SJCRH30 (cell line): ENCODE measurements around the gene OCA2. TPM values are rescaled to one million over a fixed set of nuclear protein-coding genes. Genes with fewer than 3 reads are reported as not detected.

Experiments
- DNase-seq, 2 experiments: peaks; one replicate each; pipeline ENCODE4 v3.0.0-alpha.2; 2015 to 2020
- H3K27ac ChIP-seq: fragments of 250-450 bp; sonication (Bioruptor Pico); 2 replicates; pipeline ENCODE4 v1.5.1; 2020; ENCODE audit warnings: mild to moderate bottlenecking, moderate library complexity
- H3K27me3 ChIP-seq: fragments of 250-450 bp; sonication (Bioruptor Pico); 2 replicates; pipeline ENCODE4 v1.5.1; 2020; ENCODE audit warnings: mild to moderate bottlenecking, moderate library complexity
- H3K36me3 ChIP-seq: fragments of 250-450 bp; sonication (Bioruptor Pico); 2 replicates; pipeline ENCODE4 v1.5.1; 2020; ENCODE audit warnings: mild to moderate bottlenecking, moderate library complexity
- H3K4me1 ChIP-seq: fragments of 250-450 bp; sonication (Bioruptor Pico); 2 replicates; pipeline ENCODE4 v1.5.1; 2020; ENCODE audit warnings: mild to moderate bottlenecking, moderate library complexity
- H3K4me3 ChIP-seq: fragments of 250-450 bp; sonication (Bioruptor Pico); 2 replicates; pipeline ENCODE4 v1.5.1; 2020; ENCODE audit warnings: mild to moderate bottlenecking, moderate library complexity
- H3K9me3 ChIP-seq: fragments of 250-450 bp; sonication (Bioruptor Pico); replicated peaks from 2 replicates; pipeline ENCODE4 v1.5.1; 2020; ENCODE audit warnings: mild to moderate bottlenecking, moderate library complexity
- total RNA-seq: library from RNA; depleted of rRNA; stranded (reverse); fragments of >200 nt; shearing (Covaris generic); gene quantifications from 2 replicates; pipeline ENCODE4 v1.2.3, GENCODE V29; 2014

The OCA2 gene
- total RNA-seq, 1 experiment from 2014 or later, result not detected

DNA sequence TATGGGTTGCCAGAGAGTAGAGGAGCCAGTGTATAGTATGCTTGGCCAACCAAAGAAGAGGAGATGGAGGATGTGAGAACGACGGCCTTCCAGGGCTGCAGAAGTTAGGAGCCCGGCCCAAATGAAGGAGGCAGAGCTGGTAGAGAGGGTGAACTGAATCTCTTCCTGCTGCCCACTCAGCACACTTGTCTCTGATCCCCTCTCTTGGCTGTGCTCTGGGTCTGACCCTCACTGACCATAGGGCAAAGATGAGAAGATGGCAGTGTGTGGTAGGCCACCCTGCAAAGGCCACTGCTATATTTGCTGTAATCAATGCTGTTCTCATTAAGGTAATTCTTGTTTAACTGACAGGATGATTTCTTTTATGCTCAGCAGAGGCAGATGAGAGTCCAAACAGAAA lies 256.0 kb downstream of the OCA2 start:
- Histone ChIP-seq H3K27ac (no peak overlapping the region), H3K36me3 (no peaks in the 10 kb centered on the region), H3K9me3 (no peaks in the 10 kb centered on the region), H3K4me1 (no peaks in the 10 kb centered on the region), H3K27me3 (no peaks in the 10 kb centered on the region), H3K4me3 (no peak overlapping the region)
- DNase-seq, result no peak

DNA sequence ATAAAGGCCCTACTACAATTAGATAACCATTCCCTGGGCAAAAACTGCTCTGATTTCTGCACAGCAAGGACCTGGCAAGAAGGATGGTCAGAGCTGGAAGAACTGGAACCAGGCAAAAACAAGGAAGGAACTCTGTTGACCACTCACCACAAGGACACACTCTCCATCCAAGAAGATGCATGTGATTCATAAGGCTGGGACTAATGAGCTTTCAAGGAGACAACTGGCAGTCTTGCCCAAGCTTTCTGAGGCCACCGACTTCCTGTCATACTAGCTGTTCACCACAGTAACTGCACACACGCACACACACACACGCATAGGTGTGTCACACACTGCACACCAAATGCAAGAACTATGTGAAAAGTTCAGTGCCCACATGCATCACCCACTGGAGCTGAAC lies 256.6 kb downstream of the OCA2 start:
- Histone ChIP-seq H3K36me3 (no peaks in the 10 kb centered on the region), H3K27ac (no peak overlapping the region), H3K4me3 (no peak overlapping the region), H3K9me3 (no peaks in the 10 kb centered on the region), H3K27me3 (no peaks in the 10 kb centered on the region), H3K4me1 (no peaks in the 10 kb centered on the region)
- DNase-seq, result no peak

DNA sequence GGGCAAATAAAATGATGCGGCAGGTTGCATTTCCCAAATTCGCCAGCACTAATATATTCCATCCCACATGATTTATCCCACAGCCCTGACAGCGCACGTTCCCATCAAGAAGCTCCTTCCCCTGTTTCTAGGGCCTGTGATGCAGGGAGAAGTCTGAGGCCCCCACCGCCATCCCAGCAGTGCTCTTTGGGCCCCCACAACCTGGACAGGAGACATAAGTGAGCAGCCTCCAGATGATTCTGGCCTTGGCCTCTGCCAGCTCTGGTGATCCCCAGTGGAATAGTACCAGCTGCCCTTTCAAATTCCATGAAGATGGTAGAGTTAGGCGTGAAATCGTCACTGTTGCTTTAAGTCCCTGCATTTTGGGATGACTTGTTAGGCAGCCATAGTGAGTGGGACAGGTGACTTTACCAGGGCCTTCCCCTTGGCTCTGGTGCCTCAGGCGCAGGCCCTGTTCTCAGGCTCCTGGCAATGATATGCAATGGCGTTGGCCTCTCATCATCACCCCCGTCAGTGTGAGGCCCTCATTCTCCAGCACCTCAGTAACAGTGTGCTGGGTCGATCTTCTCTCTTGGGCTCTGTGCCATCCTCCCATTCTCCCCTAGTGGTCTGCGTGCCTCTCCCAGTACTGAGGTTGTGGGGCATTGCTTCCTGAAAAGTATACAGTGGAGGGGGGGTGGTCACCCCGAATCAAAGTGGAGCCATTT lies 263.7 kb downstream of the OCA2 start:
- Histone ChIP-seq H3K9me3 (no peaks in the 10 kb centered on the region), H3K27me3 (no peaks in the 10 kb centered on the region), H3K4me1 (no peaks in the 10 kb centered on the region), H3K4me3 (no peak overlapping the region), H3K27ac (no peak overlapping the region), H3K36me3 (no peaks in the 10 kb centered on the region)
- no peak for DNase-seq

DNA sequence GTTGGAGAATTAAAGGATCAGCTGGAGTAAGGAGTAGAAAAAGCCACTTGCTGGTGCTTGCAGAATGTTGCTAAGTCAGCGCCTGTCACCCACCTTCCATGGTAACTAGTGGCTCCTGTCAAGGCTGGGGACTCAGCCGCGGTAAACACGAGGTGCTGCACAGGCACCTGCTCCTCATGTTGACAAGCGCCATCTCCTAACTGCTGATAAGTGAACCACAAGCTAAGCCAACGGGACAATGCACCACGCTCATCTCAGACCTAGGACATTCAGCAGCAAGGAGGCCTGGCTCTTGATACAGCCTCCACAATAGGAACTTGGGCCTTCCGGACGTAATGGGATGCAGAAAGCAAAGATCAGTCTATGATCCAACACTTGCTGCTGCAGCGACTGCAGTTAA lies 264.4 kb downstream of the OCA2 start:
- H3K36me3 ChIP-seq, result no peaks in the 10 kb centered on the region
- no peaks in the 10 kb centered on the region for H3K4me1 ChIP-seq
- H3K27me3 ChIP-seq, result no peaks in the 10 kb centered on the region
- no peak overlapping the region for H3K27ac ChIP-seq
- DNase-seq, result no peak
- H3K9me3 ChIP-seq, result no peaks in the 10 kb centered on the region
- no peak overlapping the region for H3K4me3 ChIP-seq

DNA sequence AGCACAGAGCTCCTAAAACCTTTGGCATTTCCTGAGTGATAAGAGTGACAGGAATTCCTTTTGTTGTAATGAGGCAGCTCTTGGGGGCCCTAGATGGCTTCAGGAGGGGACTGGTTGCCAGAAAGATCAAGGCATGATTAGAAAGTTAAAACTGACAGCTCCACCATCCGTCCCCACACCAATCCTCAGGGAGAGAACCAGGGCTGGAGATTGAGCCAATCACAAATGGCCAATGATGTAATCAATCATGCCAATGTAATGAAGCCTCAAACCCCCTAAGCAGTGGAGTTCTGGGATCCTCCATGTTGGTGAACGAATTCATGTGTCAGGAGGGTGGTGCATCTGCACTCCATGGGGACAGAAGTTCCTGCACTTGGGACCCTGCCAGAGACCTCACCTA lies 265.1 kb downstream of the OCA2 start:
- no peaks in the 10 kb centered on the region for H3K27me3 ChIP-seq
- H3K9me3 ChIP-seq, result no peaks in the 10 kb centered on the region
- H3K4me3 ChIP-seq, result no peak overlapping the region
- no peaks in the 10 kb centered on the region for H3K36me3 ChIP-seq
- no peaks in the 10 kb centered on the region for H3K4me1 ChIP-seq
- no peak for DNase-seq
- no peak overlapping the region for H3K27ac ChIP-seq

DNA sequence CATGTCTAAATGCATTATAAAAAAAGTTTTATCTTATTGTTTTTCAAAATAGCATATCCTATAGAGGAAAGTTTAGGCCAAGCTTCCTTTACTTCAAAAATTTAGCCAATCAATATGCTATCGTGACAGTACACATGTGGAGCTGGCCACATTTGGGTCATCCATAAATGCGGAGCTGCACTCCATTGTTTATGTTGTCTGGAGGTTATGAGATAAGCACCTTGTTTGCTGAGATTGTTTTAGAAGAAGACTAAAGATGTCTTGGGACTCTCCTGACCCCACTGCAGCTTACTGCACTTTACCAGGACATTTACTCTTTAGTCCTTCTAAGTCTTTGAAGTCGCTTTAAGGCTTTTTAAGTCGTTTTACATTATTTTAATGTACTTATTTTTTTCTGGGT lies 265.9 kb downstream of the OCA2 start:
- Histone ChIP-seq H3K4me3 (no peak overlapping the region), H3K9me3 (no peaks in the 10 kb centered on the region), H3K27ac (no peak overlapping the region), H3K36me3 (no peaks in the 10 kb centered on the region), H3K27me3 (no peaks in the 10 kb centered on the region), H3K4me1 (no peaks in the 10 kb centered on the region)
- no peak for DNase-seq

DNA sequence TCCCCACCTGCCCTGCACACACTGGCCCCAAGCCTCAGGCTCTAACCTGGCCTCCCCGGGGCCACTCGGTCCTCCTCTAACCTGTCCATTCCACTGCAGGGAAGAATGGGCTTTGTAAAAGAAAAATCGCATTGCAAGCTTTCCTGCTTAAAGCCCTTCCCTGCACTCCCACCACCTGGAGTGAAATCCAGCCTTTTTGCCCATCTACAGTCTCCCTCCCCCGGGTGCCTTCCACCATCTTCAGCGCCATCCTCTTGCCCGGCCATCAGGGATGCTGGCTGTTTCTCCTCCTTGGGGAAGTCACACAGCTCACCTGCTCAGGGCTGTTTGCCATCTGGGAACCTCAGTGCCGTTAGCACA lies 266.9 kb downstream of the OCA2 start:
- Histone ChIP-seq H3K36me3 (no peaks in the 10 kb centered on the region), H3K27ac (no peak overlapping the region), H3K4me3 (no peak overlapping the region), H3K4me1 (no peaks in the 10 kb centered on the region), H3K27me3 (no peaks in the 10 kb centered on the region), H3K9me3 (no peaks in the 10 kb centered on the region)
- no peak for DNase-seq

DNA sequence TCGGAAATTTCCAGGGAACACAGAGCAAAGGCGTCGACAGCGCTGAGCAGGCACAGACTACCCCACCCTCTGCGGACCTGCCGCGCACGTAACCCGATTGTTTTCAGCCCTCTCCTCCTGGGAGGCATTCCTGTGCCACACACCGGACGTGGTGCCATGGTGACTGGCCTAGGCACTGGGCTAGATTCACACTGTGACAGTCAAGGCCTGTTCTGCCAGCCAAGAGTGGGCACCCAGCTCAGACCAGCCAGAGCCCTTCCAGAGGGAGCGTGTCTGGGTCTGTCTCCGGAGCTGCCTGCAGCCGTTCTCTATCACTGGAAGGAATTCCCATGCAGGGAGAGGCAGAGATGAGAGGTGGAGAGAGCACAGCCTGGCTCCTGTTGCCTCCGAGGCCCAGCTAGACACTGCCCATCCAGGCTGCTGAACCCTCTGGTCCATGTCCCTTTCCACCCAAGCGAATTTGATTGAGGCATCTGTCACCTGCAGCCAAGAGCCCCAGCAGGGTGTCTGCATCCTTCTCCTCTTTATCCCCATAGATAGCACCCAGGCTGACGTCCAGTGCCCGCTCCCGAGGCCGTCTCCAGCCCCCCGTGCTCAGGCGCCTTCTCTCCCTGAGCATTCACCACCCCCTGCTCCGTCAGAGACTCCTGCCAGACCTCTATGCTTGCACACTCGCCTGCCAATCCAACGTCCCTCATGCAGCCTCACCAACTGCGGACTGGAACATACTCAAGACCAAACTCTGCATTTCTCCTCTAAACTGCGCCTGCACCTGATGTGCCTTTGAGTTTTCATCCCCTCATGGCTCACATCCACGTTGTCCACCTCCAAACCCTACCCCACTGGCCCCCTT lies 267.5 kb downstream of the OCA2 start:
- no peak for DNase-seq
- Histone ChIP-seq H3K36me3 (no peaks in the 10 kb centered on the region), H3K27ac (no peak overlapping the region), H3K4me1 (no peaks in the 10 kb centered on the region), H3K27me3 (no peaks in the 10 kb centered on the region), H3K4me3 (no peak overlapping the region), H3K9me3 (no peaks in the 10 kb centered on the region)

DNA sequence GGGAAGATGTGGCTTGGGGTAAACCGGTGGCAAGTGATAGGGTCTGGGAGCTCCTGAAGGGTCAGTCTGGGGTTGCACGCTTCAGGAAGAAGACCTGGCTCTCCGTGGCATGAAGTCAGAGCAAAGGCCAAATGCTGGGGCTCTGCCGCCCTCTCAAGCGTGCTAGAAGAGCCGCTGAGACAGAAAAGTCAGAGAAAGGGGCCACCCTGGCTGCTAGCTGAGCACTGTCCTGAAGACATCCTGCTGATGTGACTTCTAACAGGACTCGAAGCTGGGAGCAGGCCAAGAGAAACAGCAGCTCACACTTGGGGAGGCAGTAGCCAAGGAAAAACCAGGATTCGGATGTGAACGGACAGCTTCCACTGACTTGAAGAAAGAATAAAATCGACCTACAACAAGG lies 270.4 kb downstream of the OCA2 start:
- no peaks in the 10 kb centered on the region for H3K9me3 ChIP-seq
- H3K4me3 ChIP-seq, result no peak overlapping the region
- no peaks in the 10 kb centered on the region for H3K4me1 ChIP-seq
- H3K27ac ChIP-seq, result no peak overlapping the region
- no peaks in the 10 kb centered on the region for H3K36me3 ChIP-seq
- no peak for DNase-seq
- no peaks in the 10 kb centered on the region for H3K27me3 ChIP-seq

DNA sequence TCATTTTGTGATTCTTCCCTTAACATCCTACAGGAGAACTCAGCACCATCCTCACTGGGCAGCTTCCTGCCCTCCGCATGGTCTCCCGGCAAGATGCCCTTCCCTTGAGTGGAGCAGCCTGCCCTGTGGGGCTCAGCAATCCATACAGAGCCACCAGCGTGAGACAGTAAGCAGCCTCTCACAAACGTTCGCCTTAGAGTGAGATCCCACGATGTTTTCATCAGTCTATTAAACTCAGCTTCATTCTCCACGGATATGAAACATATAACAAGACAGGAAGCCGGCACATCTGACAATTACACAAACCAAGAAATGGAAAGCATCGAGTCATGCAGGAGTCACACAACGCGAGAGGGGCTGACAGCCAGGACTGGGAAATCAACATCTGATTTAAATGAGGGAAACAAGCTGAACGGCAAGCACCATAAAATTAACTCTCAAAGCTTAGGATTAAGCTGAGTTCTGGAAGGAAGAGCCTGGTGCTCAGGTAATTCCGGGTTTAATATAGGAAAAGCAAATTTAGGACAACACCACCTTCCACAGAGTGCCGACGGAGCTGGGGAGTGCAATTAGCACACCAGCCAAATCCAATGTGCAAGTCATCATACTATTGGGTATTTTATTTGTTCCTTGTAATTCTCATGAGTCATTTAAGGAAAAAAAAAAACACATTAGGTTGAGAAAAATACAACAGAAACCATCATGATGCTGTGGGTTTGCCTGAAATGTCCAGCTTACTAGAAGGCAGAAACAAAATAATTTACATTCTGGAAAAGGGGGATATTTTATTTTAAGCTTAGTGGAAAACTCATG lies 272.0 kb downstream of the OCA2 start:
- H3K9me3 ChIP-seq, result no peaks in the 10 kb centered on the region
- H3K36me3 ChIP-seq, result no peaks in the 10 kb centered on the region
- H3K4me3 ChIP-seq, result no peak overlapping the region
- H3K27me3 ChIP-seq, result no peaks in the 10 kb centered on the region
- no peak overlapping the region for H3K27ac ChIP-seq
- no peak for DNase-seq
- H3K4me1 ChIP-seq, result no peaks in the 10 kb centered on the region

DNA sequence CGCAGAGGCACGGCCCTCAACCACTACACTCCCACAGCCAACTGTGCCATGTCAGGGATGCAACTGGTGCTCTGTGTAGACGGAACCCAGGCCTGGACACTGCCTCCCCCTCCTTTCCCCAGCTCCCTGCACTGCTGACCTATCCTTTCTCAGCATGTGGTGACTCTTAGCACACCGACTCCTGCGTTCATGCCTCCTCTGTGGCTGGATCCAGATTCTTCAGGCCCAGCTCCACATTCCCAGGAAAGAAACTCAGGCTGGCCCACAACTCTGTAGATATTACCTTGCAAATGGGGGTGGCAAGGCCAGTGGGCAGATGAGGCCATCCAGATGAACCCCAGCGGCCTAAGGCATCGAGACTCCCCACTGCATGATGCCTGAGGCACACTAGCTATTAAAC lies 272.7 kb downstream of the OCA2 start:
- DNase-seq, result no peak
- no peak overlapping the region for H3K27ac ChIP-seq

DNA sequence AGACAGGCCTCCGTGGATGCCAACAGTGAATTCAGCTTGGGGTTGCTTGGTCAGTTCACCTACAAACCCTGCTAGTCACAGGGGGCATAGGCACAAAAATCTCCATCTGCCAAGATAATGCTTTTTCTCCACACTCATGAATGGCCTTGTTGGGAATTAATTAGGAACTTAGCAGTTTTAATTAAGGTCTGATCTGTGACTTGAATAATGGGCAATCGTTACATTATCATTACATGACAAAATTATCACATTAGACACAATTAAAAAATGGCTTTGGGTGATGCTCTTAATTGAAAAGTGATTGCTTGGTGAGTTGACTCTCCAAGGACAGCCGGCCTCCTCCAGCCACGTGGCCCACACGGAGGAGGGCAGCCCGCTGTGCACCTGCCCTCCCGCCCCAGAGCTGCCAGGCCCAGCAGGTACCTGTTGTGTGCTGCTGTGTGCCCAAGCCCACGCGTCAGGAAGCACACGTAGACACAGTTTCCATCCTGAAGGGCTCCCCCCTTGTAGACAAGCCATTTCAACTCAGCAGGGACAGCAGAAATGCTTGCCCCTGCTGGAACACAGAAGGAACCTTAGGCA lies 274.2 kb downstream of the OCA2 start:
- H3K27ac ChIP-seq, result no peak overlapping the region
- no peaks in the 10 kb centered on the region; the same call in 1 of the 2 replicates for H3K27me3 ChIP-seq
- H3K4me3 ChIP-seq, result no peak overlapping the region
- H3K4me1 ChIP-seq, result no peaks in the 10 kb centered on the region
- no peaks in the 10 kb centered on the region for H3K9me3 ChIP-seq
- no peaks in the 10 kb centered on the region for H3K36me3 ChIP-seq
- no peak for DNase-seq

More for the DNA sequence above, 272.7 kb downstream of the OCA2 start:
- Histone ChIP-seq H3K36me3 (no peaks in the 10 kb centered on the region), H3K4me1 (no peaks in the 10 kb centered on the region), H3K27me3 (no peaks in the 10 kb centered on the region), H3K9me3 (no peaks in the 10 kb centered on the region), H3K4me3 (no peak overlapping the region)

DNA sequence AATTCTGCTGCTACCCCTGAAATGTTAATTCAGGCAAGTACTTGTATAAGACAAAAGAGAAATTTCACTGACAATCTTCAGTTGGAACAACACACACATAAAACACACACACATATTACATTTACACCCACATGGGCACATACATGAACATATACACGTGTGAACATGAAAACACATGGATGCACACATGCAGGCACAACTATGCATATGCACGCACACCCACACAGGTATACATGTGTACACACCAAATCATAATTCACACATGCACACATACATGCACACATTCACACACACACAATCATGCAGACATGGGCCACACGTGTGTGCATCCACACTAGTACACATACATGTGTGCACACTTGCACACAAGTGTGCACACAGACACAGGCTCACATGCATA lies 277.8 kb downstream of the OCA2 start:
- Histone ChIP-seq H3K9me3 (no peaks in the 10 kb centered on the region), H3K27ac (no peak overlapping the region), H3K36me3 (no peaks in the 10 kb centered on the region), H3K4me3 (no peak overlapping the region), H3K4me1 (no peaks in the 10 kb centered on the region), H3K27me3 (no peaks in the 10 kb centered on the region; the same call in 1 of the 2 replicates)
- no peak for DNase-seq

DNA sequence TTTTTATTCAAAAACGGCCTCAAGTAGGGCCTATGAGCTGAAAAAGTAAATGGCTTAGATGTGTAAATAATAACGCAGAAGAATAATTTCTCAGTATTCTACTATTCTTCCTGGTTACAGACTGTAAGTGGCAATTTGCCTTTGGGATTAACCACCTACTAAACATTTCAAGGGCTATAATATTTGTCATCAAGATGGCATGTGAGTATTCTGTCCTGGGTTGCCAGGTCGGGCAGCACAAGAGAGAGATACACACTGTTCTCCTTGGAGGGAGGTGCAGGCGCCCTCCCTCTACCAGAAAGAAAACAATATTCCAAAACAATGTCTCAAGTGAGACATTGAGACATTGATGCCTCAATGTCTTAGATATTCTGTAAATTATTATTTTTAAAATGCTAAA lies 278.4 kb downstream of the OCA2 start:
- H3K27me3 ChIP-seq, result no peaks in the 10 kb centered on the region; the same call in 1 of the 2 replicates
- no peaks in the 10 kb centered on the region for H3K4me1 ChIP-seq
- H3K36me3 ChIP-seq, result no peaks in the 10 kb centered on the region
- H3K9me3 ChIP-seq, result no peaks in the 10 kb centered on the region
- no peak overlapping the region for H3K4me3 ChIP-seq
- H3K27ac ChIP-seq, result no peak overlapping the region
- no peak for DNase-seq

DNA sequence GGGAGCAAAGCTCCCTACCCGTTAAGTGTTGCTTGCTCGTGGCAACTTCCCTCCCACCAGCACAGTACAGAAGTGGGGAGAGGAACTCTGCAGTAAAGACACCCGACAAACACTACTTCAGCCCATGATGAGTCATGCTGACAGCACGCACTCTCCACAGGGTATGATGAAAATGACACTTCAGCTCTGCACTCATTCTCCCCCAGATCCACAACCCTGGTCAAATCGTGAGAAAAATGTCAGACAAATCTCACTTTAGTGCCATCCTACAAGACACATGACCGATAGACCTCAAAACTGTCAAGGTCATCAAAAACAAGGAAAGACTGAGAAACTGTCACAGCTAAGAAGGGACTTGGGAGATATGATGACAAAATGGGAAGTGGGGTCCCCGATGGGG lies 278.9 kb downstream of the OCA2 start:
- no peak for DNase-seq
- H3K27ac ChIP-seq, result no peak overlapping the region
- no peaks in the 10 kb centered on the region for H3K9me3 ChIP-seq
- no peak overlapping the region for H3K4me3 ChIP-seq
- no peaks in the 10 kb centered on the region; the same call in 1 of the 2 replicates for H3K27me3 ChIP-seq
- H3K4me1 ChIP-seq, result no peaks in the 10 kb centered on the region
- no peaks in the 10 kb centered on the region for H3K36me3 ChIP-seq
